Measurements from ENCODE around the gene TMEM229B.

- TF ChIP-seq JUND (IDR thresholded peaks at IDR 0.05) = no peak
- no peak for TF ChIP-seq PBX3 (IDR thresholded peaks at IDR 0.05)
- no peak for TF ChIP-seq GABPA (IDR thresholded peaks at IDR 0.05; ENCODE audit: low read depth)
- no peak for TF ChIP-seq USF1 (IDR thresholded peaks at IDR 0.05; ENCODE audit: borderline replicate concordance, low read depth)
- TF ChIP-seq CTCF (IDR thresholded peaks at IDR 0.05) = no peak
- no peak for TF ChIP-seq USF2 (IDR thresholded peaks at IDR 0.05; ENCODE audit: borderline replicate concordance, low read depth, low read length)
- no peak for TF ChIP-seq ZBTB33 (IDR thresholded peaks at IDR 0.05; ENCODE audit: borderline replicate concordance, low read depth)
- TF ChIP-seq SMC3 (IDR thresholded peaks at IDR 0.05; ENCODE audit: low read depth, low read length) = no peak
- TF ChIP-seq MAX (IDR thresholded peaks at IDR 0.05; ENCODE audit: low read depth) = no peak
- no peak for TF ChIP-seq MXI1 (IDR thresholded peaks at IDR 0.05; ENCODE audit: low read depth, low read length)
- no peak for TF ChIP-seq TCF12 (IDR thresholded peaks at IDR 0.05)
Observed at GRCh38 chr14:67429510-67430205, 58.9 kb downstream of the TMEM229B start.

All from SK-N-SH (cell line).